Activated T-cell treated with anti-CD3 and anti-CD28 coated beads for 48 hours (primary cell): ENCODE results near the gene ZBTB46.
A peak's percentile ranks its signal among the peaks of the same experiment; 100 is the strongest.

Source experiments
- DNase-seq: peaks from one replicate; pipeline ENCODE4 v3.0.0-alpha.2; 2020; ENCODE audit warnings: low read depth

The ZBTB46 gene

GRCh38 chr20:63745424-63745805, 85.6 kb downstream of the ZBTB46 start:
- no peak for DNase-seq

- no peak for DNase-seq
These were observed 86.3 kb downstream of the ZBTB46 start for GRCh38 chr20:63744574-63745423.

- DNase-seq, result no peak
These were observed 86.9 kb downstream of the ZBTB46 start for GRCh38 chr20:63744158-63744557.

- DNase-seq, result no peak
These were observed 87.7 kb downstream of the ZBTB46 start for GRCh38 chr20:63743210-63743970.

GRCh38 chr20:63742381-63743024, 88.6 kb downstream of the ZBTB46 start:
- DNase-seq, result no peak

GRCh38 chr20:63741676-63742380, 89.2 kb downstream of the ZBTB46 start:
- no peak for DNase-seq

- DNase-seq, result no peak
These were observed 89.7 kb downstream of the ZBTB46 start for GRCh38 chr20:63741354-63741675.

- no peak for DNase-seq
These were observed 90.3 kb downstream of the ZBTB46 start for GRCh38 chr20:63740627-63741353.

GRCh38 chr20:63740070-63740626, 90.9 kb downstream of the ZBTB46 start:
- peak; percentile 31 for DNase-seq

GRCh38 chr20:63739130-63740069, 91.7 kb downstream of the ZBTB46 start, which contains the start of gene SLC2A4RG:
SLC2A4RG (plus strand) TSS chr20:63739776; CDS start chr20:63739913, 137 bp downstream.
- peak; percentile 71 for DNase-seq

- peak; percentile 33 for DNase-seq
These were observed 92.4 kb downstream of the ZBTB46 start for GRCh38 chr20:63738687-63739129.

GRCh38 chr20:63737945-63738686, 92.9 kb downstream of the ZBTB46 start:
- DNase-seq, result no peak

- DNase-seq, result no peak
These were observed 93.4 kb downstream of the ZBTB46 start for GRCh38 chr20:63737695-63737944.

- DNase-seq, result peak; percentile 34
These were observed 94.0 kb downstream of the ZBTB46 start for GRCh38 chr20:63736893-63737694.

- peak; percentile 57 for DNase-seq
These were observed 95.0 kb downstream of the ZBTB46 start, which contains the start of gene LIME1 for GRCh38 chr20:63735859-63736718. LIME1 (plus strand) TSS chr20:63736664; CDS start chr20:63737550, 886 bp downstream.

- DNase-seq, result no peak
These were observed 95.9 kb downstream of the ZBTB46 start for GRCh38 chr20:63734946-63735858.
